ENCODE data around the gene CAMKK1. TPM values are rescaled to one million over a fixed set of nuclear protein-coding genes. Genes with fewer than 3 reads are reported as not detected.

CAMKK1 gene
- total RNA-seq, 1 donor from 2014 or later: 3.7 TPM

DNA sequence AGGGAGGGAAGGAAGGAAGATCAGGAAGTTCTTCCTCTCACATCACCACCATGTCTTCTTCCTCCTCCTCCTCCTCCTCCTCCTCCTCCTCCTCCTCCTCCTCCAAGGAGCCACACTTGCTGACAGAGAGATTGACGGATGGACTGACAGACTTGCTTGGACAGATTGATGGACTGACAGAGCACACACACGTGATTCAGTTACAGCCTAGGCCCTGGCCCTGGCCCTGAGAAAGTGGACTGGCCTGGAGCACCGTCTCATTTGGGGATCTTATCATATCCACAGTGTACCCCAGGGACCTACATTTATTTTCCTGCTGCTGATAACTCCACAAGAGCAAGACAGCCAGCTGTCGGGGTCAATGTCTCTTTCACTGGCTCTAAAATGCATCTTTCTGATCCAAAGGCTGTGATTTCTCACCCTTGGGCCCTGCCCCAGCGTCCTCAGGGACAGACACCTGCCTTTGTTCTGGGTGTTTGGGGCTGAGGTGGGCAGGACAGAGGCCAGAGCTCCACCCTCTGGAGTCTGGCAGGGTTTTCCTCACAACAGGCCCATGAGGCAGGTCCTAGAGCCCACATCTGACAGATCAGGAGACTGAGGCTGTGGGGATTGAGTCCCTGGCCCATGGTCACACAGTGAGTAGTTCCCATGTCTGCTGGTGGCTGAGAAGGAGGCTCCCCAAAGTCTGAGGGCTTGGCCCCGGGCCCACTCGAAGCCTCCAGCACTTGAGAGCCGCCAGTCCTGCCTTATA lies 25.7 kb upstream of the CAMKK1 start:
- intact Hi-C loops (cut with micrococcal nuclease): loop anchor here (5.0 kb wide), 1 partner anchor 44 kb away; the partner anchor contains the start of gene ATP2A3

DNA sequence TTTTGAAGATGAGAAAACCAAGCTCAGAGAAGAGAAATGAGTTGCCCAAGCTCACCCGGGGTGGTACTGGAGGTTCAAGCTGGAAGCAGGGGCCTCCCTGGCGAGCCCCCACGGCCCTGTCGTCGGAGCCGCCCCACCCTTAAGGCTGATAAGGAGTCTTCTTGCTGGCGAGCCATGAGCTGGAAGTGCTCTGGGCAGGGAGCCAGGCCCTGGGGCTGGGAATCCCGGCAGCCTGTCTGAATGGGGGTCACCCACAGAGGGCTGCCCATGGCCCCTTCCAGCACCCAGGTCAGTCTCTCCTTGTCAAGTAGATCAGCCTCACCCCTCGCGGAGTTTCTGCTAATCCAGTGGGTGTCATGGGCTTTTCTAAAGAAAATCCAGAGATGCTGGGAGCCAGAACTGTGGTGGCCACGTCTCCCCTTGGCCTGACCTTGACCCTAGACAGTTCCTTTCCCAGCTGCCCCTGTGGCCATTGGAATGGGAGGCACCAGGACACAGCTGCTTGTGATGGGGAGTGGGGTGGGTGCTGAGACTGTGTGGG lies 24.6 kb upstream of the CAMKK1 start:
- intact Hi-C loops (cut with micrococcal nuclease): loop anchor here (5.0 kb wide), 1 partner anchor 45 kb away; the partner anchor contains the start of gene ATP2A3

DNA sequence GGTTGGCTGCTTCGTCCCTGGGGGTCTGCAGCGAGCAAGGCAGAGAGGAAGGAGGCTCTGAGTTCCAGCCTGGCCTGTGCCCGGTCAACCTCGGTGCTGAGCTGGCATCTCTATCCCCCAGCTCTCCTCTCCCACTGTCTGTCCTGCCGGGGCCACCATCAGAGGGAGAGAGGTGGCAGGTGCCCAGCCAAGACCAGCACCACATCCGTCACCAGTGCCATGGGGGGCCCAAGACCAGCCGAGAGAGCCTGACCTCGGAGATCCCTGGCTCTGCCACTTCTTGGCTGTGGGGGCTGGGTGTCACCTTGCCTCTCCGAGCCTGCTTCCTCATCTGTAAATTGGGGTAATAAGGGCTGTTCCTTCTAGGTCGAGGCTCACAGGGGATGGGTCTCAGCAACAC lies 24.0 kb upstream of the CAMKK1 start:
- intact Hi-C loops (cut with micrococcal nuclease): loop anchor here (5.0 kb wide), 1 partner anchor 45 kb away; the partner anchor contains the start of gene ATP2A3

DNA sequence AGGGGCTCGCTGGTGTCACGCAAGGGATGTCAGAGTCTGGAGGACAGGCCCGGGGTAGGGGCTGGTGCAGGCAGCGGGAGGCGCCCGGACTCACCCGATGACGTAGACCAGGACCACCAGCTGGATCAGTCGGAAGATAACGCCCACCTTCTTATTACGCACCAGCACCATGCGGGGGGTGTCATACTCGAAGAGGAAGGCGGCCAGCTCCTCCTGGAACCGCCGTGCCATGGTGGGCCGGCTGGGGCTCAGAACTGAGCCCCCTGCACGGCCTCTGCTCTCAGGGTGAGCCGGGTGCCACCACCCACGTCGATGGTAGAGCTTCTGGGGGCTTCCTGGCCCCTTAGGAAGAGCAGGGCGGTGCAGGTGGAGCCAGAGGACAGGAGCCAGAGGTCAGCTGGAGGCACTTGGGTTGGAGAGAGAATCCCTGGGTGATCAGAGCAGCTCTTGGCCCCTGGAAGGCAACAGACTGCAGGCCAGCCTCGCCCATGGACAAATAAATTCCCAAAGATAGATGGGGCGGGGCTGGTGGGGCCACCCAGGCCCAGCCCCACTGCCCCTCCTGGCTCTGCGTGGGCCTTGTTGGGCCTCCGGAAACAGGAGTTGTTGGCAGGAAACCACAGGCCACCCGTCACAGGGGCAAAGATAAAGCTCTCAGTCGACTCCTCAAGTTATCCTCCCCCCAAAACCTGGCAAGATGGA lies 23.3 kb upstream of the CAMKK1 start, which contains the start of gene P2RX1:
TSS of gene P2RX1 (minus strand) at position 471 of the 702 bp plus-strand sequence. CDS start at position 231, 240 bp downstream.
- intact Hi-C loops (cut with micrococcal nuclease): loop anchor here (2.0 to 5.0 kb wide), 2 partner anchors 46 to 159 kb away; partner anchors contain the start of gene ATP2A3

DNA sequence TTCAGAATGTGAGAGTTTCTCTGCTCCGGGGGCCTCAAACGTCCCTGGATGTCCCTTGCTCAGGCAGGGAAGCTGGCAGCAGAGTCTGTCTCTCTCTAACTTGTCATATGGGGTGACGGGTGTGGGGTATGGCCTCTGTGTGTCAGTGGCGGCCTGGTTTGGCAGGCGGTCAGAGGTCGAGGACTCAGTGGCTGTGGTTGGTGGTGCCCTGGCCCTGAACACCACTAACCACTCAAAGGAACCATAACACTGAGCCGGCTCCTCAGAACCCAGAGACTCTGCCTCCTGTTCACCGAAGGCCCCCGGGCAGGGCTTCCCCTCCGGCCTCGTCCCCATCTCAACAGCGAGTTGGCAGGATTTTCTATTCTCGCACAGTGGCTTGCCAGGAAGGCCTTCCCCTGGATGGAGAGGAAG lies 22.7 kb upstream of the CAMKK1 start:
- intact Hi-C loops (cut with micrococcal nuclease): loop anchor here (2.0 to 5.0 kb wide), 2 partner anchors 47 to 159 kb away; partner anchors contain the start of gene ATP2A3

DNA sequence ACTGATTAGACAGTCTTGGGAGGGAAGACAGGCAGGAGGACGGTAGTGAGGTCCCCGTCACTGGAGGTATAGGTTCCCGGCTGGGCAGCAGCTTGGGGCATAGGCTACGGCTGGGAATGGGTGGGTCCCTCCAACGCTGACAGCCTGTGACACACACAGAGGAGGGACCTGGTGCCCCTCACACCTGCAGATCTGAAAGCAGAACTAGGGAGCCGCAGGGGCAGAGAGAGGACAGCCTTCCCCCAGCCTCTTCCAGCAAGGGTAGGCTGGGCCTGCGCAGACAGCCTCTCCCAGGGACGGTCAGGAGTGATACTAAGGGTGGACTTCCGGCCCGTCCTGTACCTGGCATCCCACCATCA lies 21.4 kb upstream of the CAMKK1 start:
- intact Hi-C loops (cut with micrococcal nuclease): loop anchor here (1.0 to 2.0 kb wide), 2 partner anchors 90 to 161 kb away; no protein-coding TSS in a partner anchor

DNA sequence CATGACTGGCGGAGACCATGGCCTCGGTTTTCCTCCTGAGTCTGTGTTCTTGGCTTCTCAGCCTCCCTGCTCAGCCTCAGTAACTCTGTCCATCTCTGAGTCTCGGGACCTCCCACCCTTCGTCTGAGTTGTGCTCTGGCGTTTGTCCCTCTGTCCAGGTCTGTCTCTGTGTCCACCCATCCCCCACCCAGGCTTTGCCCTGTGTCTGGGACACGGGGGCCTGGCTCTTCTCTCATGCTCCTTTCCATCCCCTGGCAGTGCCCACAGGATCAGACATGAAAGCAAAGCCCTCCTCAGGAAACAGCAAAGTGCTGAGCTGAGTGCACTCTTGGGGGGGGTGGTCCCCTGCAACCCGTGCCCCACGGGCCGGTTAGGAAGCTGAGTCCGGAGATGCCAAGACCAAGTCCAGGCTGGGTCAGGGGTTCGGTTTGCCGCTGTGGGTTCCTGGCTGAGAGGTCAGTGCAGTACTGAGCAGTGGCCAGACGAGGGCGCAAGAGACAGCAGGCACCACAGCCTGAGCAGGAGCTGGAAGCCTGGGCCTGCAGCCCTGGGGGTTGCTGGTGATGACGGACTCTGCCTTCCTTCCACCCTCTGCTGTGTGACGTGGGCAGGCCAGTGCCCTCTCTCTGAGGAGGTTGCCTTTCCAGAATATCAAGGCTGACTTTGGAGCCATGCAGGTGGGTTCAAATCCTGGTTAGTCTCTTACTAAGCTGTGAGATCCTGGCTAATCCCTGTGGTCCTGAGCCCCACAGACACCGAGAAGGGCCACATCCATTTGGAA lies 20.9 kb upstream of the CAMKK1 start:
- intact Hi-C loops (cut with micrococcal nuclease): loop anchor here (1.0 to 2.0 kb wide), 2 partner anchors 91 to 161 kb away; no protein-coding TSS in a partner anchor

DNA sequence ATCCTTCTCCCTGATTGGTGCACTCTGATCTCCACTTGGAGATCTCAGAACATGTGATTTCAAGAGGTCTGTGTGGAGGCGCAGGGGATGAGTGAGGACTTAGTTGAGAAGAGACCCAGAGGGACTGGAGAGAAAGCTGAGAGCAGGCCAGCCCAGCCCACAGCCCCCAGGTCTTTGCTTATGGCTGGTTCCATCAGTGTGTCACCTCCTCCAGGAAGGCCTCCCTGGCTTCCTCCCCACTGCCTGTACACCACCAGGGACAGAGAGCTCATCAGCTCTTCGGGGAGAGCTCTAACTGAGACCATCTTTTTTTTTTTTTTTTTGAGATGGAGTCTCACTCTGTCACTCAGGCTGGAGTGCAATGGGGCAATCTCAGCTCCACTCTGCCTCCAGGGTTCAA lies 20.0 kb upstream of the CAMKK1 start:
- intact Hi-C loops (cut with micrococcal nuclease): no loop called here

DNA sequence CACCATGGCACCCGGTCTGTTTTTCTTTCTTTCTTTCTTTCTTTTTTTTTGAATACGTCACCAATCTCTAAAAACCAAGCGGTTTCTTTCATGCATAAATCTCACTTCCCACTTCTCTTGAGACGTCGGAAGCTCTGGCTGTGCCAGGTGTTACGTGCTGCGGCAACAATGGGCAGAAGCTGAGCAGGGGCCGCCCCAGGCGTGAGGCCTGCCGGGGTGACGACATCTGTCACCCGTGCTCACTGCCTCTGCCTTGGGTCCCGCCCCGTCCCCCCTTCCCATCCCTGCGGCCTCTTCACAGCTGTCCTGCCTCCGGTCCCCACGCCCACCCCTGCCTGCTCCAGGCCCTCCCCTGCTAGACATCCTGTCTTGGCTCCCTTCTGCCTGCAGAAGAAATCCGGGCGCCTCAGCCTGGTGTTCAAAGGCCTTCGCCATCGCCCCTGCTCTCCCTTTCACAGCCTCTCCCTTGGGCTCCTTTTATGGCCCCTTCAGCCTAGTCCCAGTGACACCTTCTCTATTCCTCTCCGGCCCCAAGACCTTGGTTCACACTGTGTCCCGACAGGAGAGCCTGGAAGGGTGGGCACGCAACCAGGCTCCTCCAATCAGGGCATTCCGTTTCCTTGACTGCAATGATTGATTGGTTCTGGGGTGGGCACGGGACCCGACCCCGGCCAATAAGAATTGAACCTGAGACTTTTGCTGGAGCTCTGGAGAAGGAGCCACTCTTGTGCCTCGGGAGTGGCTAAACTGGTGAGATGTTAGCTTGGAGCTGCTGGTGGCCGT lies 18.6 kb upstream of the CAMKK1 start:
- intact Hi-C loops (cut with micrococcal nuclease): no loop called here

DNA sequence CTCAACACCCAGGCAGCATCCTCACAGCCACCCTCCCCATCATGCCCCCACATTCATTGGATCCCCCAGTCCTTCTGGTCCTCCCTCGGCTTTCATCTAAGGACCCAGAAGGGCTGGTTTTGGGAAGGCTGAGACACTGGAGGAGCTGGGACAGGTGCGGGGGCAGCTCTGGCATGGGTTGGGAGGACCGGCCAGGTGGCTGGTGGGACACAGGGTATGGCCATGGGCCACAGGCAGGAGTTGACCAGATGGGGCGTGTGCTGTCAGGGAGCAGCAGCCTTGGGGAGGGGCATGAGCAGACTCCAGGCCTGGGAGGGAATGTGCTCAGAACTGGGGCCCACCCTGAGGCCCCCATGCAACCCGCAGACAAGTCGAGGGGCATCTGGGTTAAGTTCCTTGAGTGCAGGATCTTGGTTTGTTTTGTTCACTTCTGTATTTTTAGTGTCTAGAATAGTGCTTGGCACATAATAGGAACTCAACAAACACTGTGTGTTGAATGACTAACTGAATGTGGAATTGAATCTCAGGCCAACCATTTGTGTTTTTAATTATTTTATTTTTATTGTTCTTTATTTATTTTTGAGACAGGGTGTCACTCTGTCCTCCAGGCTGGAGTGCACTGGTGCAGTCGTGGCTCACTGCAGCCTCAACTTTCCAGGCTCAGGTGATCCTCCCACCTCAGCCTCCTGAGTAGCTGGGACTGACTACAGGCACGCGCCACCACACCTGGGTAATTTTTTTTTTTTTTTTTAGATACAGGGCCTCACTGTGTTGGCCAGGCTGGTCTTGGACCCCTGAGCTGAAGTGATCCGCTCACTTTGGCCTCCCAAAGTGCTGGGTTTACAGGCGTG lies 17.8 kb upstream of the CAMKK1 start:
- intact Hi-C loops (cut with micrococcal nuclease): no loop called here

DNA sequence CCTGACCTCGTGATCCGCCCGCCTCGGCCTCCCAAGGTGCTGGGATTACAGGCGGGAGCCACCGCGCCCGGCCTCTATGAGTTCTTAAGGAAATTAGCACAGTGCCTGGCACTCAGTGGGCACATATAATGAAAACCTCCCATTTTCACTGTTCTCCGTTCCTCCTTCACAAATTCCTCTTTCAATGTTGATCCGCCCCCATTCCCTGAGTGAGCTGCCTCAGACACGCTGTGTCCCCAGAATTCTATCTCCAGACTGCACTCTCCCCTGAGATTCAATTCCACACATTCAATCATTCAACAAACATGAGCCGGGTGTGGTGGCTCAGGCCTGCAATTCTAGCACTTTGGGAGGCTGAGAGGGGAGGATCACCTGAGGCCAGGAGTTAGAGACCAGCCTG lies 16.4 kb upstream of the CAMKK1 start:
- intact Hi-C loops (cut with micrococcal nuclease): no loop called here

DNA sequence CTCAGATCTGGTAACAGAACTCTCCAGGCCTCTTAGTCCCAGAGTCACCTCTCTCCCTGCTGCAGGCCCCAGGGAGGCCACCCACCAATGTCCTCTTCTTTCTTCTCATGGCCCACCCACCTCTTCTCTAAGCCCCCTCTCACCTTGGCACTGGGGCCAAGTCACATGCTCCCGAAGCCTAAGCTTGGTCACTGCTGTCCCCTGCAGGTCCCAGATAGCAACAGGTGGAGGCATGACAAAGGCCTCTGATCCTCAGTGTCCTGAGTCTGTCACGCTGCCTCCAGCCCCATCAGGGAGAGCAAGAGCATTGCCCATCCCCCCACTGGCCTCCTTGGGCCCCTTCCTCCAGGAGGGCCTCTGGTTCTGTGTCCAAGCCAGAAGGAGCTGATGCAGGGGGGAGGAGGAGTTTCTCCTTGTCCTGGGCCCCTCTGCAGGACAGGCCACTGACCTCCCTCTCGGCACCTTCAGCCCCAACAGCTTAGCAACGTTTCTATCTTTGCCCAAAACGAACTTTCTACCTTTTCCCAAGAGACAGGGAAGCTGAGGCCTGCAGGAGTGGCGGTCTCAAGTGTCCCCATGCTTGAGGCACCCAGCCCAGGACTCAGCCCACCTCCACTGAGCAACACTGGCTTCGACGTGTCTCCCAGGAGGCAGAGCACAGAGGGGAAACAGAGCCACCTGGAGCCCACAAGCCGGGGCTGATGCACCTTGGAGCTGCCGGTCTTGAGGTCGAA lies 14.8 kb upstream of the CAMKK1 start:
- intact Hi-C loops (cut with micrococcal nuclease): loop anchor here (2.0 kb wide), 1 partner anchor 45 kb away; no protein-coding TSS in a partner anchor

DNA sequence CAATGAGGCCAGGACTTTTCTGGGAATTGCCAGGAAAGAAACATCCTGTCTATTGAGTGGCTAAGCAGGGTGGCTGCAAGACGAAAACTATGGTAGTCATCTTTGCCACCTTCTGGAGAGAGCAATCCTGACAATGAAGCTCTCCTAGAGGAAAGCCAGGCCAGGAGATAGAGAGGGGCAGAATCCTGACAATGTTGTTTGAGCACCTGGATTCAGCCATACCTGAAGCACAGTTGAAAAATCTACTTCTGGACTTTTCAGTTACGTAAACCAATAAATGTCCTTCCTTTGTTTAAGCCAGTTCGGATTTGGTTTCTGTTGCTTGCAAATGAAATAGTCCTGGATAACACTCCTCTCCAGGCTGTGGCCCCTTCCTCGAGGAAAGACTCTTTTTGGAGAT lies 14.0 kb upstream of the CAMKK1 start:
- intact Hi-C loops (cut with micrococcal nuclease): loop anchor here (2.0 kb wide), 1 partner anchor 44 kb away; no protein-coding TSS in a partner anchor

DNA sequence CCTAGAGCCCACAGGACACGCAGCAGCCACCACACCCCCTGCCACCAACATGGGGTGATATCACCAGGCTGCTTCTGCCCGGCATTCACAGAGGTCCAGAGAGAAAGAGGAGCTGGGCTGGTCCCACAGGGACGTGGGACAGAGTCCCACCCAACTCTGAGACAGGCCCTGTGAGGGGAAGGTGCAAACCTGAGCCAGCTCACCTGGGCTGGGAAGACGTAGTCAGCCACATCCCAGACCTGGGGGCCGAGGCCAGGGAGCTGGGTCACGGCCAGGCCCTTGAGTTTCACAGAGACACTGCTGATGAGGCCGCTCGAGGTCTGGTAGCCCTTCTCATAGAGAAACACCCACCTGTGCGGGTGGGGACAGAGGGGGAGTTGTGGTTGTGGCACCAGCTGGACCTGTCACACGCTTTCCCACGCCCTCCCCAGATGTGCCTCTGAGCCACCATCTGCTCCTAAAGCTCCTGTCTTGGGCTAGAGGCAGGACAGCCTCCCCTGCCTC lies 12.2 kb upstream of the CAMKK1 start:
- intact Hi-C loops (cut with micrococcal nuclease): no loop called here

DNA sequence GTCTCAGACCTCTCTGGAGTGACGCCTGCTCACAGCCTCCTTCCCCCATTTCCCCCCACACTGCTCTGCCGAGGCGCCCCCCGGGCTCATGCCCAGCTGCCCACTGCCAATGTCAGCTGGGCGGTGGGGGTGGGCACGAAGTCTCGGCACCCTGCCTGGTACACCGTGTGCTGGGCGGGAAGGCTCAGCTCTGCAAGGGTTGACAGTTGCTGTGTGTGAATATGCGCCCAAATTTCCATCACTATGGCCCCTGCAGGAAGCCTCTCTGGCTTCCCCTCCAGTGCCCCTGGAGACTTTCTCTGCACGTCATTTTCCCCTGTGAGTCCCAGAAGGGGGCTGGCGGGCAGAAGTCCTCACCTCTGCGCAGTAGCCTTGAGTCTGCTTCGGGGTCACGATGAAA lies 11.6 kb upstream of the CAMKK1 start:
- intact Hi-C loops (cut with micrococcal nuclease): no loop called here

DNA sequence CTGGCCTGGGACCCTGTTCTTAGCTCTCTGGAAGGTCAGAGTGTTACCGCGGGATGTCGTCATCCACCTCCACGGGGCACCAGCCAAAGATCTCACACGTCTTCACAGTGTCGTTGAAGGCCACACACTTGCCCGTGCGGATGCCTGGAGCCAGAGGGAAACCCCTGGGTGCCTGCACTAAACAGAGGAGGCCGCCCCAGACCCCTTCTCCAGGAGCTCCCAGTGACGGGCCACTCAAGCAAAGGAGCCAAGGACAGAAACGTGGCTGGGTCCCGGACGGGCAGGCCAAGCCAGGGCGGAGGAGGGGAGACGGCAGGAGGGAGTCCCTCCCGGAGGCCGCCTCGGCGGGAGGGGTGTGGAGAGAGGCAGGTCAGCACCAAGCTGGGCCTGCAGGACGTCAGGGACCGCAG lies 11.0 kb upstream of the CAMKK1 start:
- intact Hi-C loops (cut with micrococcal nuclease): no loop called here

DNA sequence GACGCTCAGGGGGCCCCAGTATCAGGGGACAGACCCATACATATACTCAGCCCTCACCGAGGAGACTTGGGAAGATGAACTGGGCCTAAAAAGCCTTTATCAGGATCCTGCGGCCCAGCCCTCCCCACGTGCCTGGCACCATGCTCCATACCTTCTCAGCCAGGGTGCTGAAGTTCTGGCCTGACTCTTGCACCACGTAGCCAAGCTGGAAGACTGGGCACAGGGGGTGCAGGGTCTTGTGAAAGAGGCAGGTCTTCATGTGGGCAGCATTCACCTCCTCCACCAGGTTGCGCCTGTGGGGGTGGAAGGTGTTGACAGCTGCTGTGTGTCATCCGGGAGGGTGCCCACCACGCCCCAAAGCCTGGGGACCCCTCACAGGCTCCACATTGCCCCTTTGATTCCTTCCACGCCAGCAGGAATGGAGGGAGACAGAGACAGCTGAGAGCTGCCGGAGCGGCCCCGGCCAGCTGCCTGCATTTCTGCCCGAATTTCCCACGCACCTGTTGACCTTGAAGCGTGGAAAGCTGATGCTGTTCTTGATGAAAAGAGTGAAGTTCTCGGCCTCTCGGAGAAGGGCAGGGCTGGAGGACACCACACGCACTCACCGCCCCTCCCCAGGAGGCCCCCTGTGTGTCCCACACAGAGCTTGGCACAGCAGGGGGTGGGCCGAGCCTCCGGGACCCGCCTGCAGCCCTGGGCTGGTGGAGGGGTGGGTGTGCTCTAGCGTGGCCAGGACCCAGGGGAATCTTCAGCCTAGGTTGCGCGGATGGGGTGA lies 10.4 kb upstream of the CAMKK1 start:
- intact Hi-C loops (cut with micrococcal nuclease): no loop called here

DNA sequence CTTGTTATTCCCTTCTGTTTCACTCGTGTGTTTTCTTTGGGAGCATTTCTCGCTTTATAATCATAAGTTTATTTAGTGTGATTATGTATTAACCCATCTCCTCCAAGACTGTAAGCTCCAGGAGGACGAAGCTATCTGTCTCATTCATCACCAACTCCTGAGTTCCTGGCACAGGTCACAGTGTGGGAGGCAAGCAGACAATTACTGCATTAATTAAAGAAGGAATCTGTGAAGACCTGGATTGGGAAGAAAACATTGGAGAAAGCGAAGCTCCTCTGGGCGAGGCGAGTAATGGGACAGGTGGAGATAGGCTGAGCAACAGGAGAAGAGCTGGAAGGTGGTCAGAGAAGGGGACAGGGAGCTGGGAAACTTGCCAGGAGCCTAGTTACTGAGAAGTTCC lies 7.8 kb upstream of the CAMKK1 start:
- intact Hi-C loops (cut with micrococcal nuclease): no loop called here
